ENCODE data around the gene RASL11A. TPM values are rescaled to one million over a fixed set of nuclear protein-coding genes. Genes with fewer than 3 reads are reported as not detected.

Gene RASL11A
- total and polyA plus RNA-seq, 2 of the 13 experiments (the other 11 are each of a cell fraction or from before 2014, with no cell fraction given): 3.0 to 4.1 TPM

GRCh38 chr13:27311518-27312210, 41.0 kb downstream of the RASL11A start (continued):
- TF ChIP-seq JUNB (CRISPR knock-in tag; IDR thresholded peaks at IDR 0.05; ENCODE audit: borderline replicate concordance) (no peak), MAFK (conservative IDR thresholded peaks at IDR 0.05 in 1 of 2, IDR thresholded peaks at IDR 0.05 in 1 of 2; ENCODE audit: low read length in 2 of 2) (no peak), PHF5A (CRISPR knock-in tag; IDR thresholded peaks at IDR 0.05; ENCODE audit: low read depth, unreplicated experiment) (no peak), NR1H2 (CRISPR knock-in tag; IDR thresholded peaks at IDR 0.05; ENCODE audit: borderline replicate concordance, low read depth) (no peak), E2F2 (CRISPR knock-in tag; IDR thresholded peaks at IDR 0.05; ENCODE audit: borderline replicate concordance) (no peak)

- WGBS (ENCODE audit: low lambda C conversion rate): 36% methylated on average over 1 of the region's 1 CpG
- ChIA-PET CTCF (ENCODE audit: low intra/inter-chr PET ratio, low total read pairs) (no interaction called here), POLR2A (no interaction called here)
- Histone ChIP-seq H3K27me3 (ENCODE audit: control insufficient read depth in 1 of 2, insufficient read depth in 2 of 2, low read length in 2 of 2) (peaks cover 1 to 18% of the 10 kb centered on the region in 2 experiments; a peak in 4 of 5 replicates), H3K9ac (ENCODE audit: insufficient read depth, low read depth, low read length) (no peak overlapping the region), H3K4me2 (ENCODE audit: low read depth, low read length) (no peak overlapping the region), H2AFZ (ENCODE audit: low read length) (no peak overlapping the region), H3K4me3 (replicated peaks in 1 of 3; ENCODE audit: insufficient read depth in 1 of 3, low read depth in 2 of 3, low read length in 3 of 3) (no peak overlapping the region), H3K27ac (ENCODE audit: extremely low read length, insufficient read depth, low read length) (no peak overlapping the region), H3K36me3 (replicated peaks in 1 of 2; ENCODE audit: control insufficient read depth in 1 of 2, insufficient read depth in 2 of 2, low read length in 2 of 2) (no peaks in the 10 kb centered on the region), H3K4me1 (ENCODE audit: insufficient read depth, low read length) (0 out of 2 replicates have a peak, but pooled peaks cover 7% of the 10 kb centered on the region), H4K20me1 (ENCODE audit: insufficient read depth, low read length) (no peaks in the 10 kb centered on the region), H3K9me3 (ENCODE audit: low read length) (no peaks in the 10 kb centered on the region), H3K79me2 (ENCODE audit: insufficient read depth, low read length) (no peaks in the 10 kb centered on the region)
- TF ChIP-seq MED13 (CRISPR knock-in tag; IDR thresholded peaks at IDR 0.05): no peak
- no peak for TF ChIP-seq SRSF9 (IDR thresholded peaks at IDR 0.05; ENCODE audit: borderline replicate concordance, insufficient read depth, low read depth, low read length, poor library complexity, severe bottlenecking)
- TF ChIP-seq RXRB (CRISPR knock-in tag; IDR thresholded peaks at IDR 0.05; ENCODE audit: borderline replicate concordance): no peak
- no peak for TF ChIP-seq CEBPZ (IDR thresholded peaks at IDR 0.05; ENCODE audit: low read length)
- intact Hi-C loops (cut with micrococcal nuclease; ENCODE audit: unreplicated experiment): no loop called here
- BruUV-seq (replicated peaks): no TSS peak
- FAIRE-seq (no peak), DNase-seq (ENCODE audit: low spot score) (no peak), ATAC-seq (no peak)
- in situ Hi-C loops (cut with HindIII; ENCODE audit: extremely low pct_ligation_motif_present, low pct_unique_long_range_greater_than_20kb): no loop called here
These were observed 43.1 kb downstream of the RASL11A start for GRCh38 chr13:27313770-27314169.
